Naive B cell (primary cell): ENCODE measurements around the gene EXOC2. TPM values are rescaled to one million over a fixed set of nuclear protein-coding genes. Genes with fewer than 3 reads are reported as not detected.
"Not testable (repeated sequence)": the region's sequence is repeated elsewhere in the genome, so short reads cannot be mapped to it uniquely, and the experiment has no call there.

Source experiments
- ATAC-seq, 2 donors: fragments of 150-1000 bp; cut with Tn5 transposase; 2 replicates each; pipeline ENCODE4 v1.10.0; 2021; ENCODE audit warnings: low read depth in 2 of 2, mild to moderate bottlenecking in 2 of 2, moderate library complexity in 2 of 2
- DNase-seq: peaks from one replicate; pipeline ENCODE4 v3.0.0; 2022
- H3K27ac Mint-ChIP-seq, 6 donors: one replicate each; pipeline ENCODE4 v1.8.0; 2020 to 2022; ENCODE audit warnings: mild to moderate bottlenecking in 6 of 6, mixed read lengths in 6 of 6, moderate library complexity in 5 of 6, inconsistent platforms in 2 of 6
- H3K27me3 Mint-ChIP-seq, 3 donors: one replicate each; pipeline ENCODE4 v1.8.0; 2021 to 2022; ENCODE audit warnings: mixed read lengths in 3 of 3, mild to moderate bottlenecking in 1 of 3
- H3K36me3 Mint-ChIP-seq, 2 donors: one replicate each; pipeline ENCODE4 v1.8.0; 2020 to 2022; ENCODE audit warnings: mixed read lengths in 2 of 2, inconsistent platforms in 1 of 2, mild to moderate bottlenecking in 1 of 2
- H3K4me1 Mint-ChIP-seq, 3 donors: one replicate each; pipeline ENCODE4 v1.8.0; 2020 to 2022; ENCODE audit warnings: mixed read lengths in 3 of 3, inconsistent platforms in 1 of 3, mild to moderate bottlenecking in 1 of 3, moderate library complexity in 1 of 3
- H3K4me3 Mint-ChIP-seq, 8 donors: one replicate each; pipeline ENCODE4 v1.8.0; 2020 to 2022; ENCODE audit warnings: mild to moderate bottlenecking in 8 of 8, mixed read lengths in 8 of 8, moderate library complexity in 8 of 8, inconsistent platforms in 2 of 8
- H3K9me3 Mint-ChIP-seq, 7 donors: one replicate each; pipeline ENCODE4 v1.8.0; 2020 to 2022; ENCODE audit warnings: mixed read lengths in 7 of 7, mild to moderate bottlenecking in 5 of 7, inconsistent platforms in 2 of 7, moderate library complexity in 1 of 7
- polyA plus RNA-seq, 6 donors: library from polyadenylated mRNA; unstranded; fragments of 300-500 nt; fragmentation: Illumina TruSeq; gene quantifications; one replicate each; pipeline ENCODE4 v1.2.3, GENCODE V29; 2021; ENCODE audit warnings: low read depth in 6 of 6

EXOC2 gene
- polyA plus RNA-seq, 6 donors from 2014 or later: 18.0 to 34.8 (median 28.6) TPM

DNA sequence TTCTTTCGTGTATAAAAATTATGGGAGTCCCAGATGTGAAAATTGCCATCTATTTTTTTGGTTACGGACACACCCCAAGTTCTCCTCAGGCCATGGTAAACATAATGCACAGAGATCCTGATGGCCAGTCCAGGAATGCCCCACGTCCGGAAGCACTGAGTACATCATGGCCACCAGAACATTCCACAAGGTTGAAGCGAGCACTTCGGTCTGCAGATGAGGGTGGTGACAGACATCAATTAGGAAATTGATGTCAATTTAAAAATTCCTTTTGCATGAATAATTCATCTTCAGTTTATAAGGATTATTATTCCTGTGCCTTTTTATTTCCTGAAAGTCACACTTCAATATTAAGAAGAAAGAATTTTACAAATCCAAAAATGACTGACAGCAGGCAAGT, 13.2 kb upstream of the EXOC2 start:
- Mint-ChIP-seq H3K9me3 (peaks cover 0 to 3% (median 0%) of the 10 kb centered on the region in 7 donors), H3K36me3 (no peaks in the 10 kb centered on the region), H3K4me1 (peaks cover 9 to 15% (median 9%) of the 10 kb centered on the region in 3 donors), H3K27me3 (peaks cover 0 to 8% (median 5%) of the 10 kb centered on the region in 3 donors), H3K27ac (no peak overlapping the region), H3K4me3 (no peak overlapping the region)
- ATAC-seq (no peak), DNase-seq (no peak)

DNA sequence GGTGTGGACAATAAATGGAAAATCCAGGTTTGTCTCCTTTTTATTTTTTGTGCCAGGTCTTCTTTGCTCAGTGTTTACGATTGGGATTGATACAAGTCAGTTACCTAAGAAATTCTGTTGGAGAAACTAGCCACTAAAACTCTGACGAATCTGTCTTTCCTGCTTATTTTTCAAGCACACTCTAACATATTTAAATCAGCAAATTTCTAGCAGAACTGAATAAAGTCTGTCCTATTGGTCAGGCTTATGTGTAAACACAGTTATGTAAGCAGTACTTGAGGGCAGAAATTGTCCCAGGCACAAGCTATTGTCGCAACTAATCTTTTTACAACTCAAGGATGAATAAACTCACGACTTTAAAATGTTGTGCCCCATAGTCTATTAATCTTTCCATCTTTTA, 12.1 kb upstream of the EXOC2 start:
- no peak overlapping the region for H3K27ac Mint-ChIP-seq
- no peak for ATAC-seq
- H3K4me3 Mint-ChIP-seq: no peak overlapping the region
- DNase-seq: no peak
- peaks cover 0 to 8% (median 8%) of the 10 kb centered on the region in 3 donors for H3K27me3 Mint-ChIP-seq
- peaks cover 2 to 4% (median 3%) of the 10 kb centered on the region in 3 donors for H3K4me1 Mint-ChIP-seq
- peaks cover 0 to 3% (median 0%) of the 10 kb centered on the region in 7 donors for H3K9me3 Mint-ChIP-seq
- no peaks in the 10 kb centered on the region for H3K36me3 Mint-ChIP-seq

DNA sequence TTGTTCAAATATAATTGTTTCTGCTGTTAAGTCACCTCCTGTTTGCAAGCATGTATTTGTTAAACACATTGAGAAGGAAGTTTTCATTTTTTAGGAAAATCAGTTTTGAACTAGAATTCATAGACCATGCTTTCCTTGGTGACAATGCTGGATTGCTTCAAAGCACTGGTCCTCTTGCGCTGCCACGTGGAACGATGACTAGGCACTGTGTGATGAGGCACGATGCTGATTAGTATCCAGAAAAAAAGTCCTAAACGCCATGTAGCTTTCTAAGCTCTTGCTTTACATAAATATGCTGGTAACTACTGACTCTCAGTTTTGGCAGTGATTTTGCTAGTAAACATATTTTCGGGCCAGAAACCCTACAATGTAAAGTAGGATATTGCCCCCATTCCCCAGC, 11.1 kb upstream of the EXOC2 start:
- Mint-ChIP-seq H3K9me3 (peaks cover 0 to 3% (median 0%) of the 10 kb centered on the region in 7 donors), H3K27me3 (peaks cover 0 to 8% (median 8%) of the 10 kb centered on the region in 3 donors), H3K36me3 (no peaks in the 10 kb centered on the region), H3K4me1 (no peaks in the 10 kb centered on the region), H3K27ac (no peak overlapping the region), H3K4me3 (no peak overlapping the region)
- DNase-seq: no peak
- ATAC-seq: no peak

DNA sequence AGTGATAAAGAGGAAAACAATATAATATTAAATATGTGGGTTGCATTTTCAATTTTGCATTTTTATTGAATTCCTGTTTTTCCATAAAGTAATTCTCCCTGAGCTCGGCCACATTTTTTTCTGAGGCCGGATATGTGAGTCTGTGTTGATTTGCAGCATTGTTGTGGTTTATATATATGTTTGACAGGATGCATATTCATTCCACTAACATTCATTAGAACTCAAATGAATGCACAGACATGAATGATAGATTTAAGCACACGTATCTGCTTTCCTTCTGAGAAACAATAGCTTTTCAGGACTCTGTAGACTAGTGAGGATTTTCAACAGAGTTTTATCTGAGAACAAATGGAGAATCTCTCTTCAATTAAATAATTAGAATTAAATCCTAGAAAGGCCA, 10.6 kb upstream of the EXOC2 start:
- H3K27me3 Mint-ChIP-seq: peaks cover 0 to 8% (median 8%) of the 10 kb centered on the region in 3 donors
- no peaks in the 10 kb centered on the region for H3K4me1 Mint-ChIP-seq
- no peak overlapping the region for H3K4me3 Mint-ChIP-seq
- peaks cover 0 to 3% (median 0%) of the 10 kb centered on the region in 7 donors for H3K9me3 Mint-ChIP-seq
- H3K27ac Mint-ChIP-seq: no peak overlapping the region
- ATAC-seq (no peak), DNase-seq (no peak)
- H3K36me3 Mint-ChIP-seq: no peaks in the 10 kb centered on the region

DNA sequence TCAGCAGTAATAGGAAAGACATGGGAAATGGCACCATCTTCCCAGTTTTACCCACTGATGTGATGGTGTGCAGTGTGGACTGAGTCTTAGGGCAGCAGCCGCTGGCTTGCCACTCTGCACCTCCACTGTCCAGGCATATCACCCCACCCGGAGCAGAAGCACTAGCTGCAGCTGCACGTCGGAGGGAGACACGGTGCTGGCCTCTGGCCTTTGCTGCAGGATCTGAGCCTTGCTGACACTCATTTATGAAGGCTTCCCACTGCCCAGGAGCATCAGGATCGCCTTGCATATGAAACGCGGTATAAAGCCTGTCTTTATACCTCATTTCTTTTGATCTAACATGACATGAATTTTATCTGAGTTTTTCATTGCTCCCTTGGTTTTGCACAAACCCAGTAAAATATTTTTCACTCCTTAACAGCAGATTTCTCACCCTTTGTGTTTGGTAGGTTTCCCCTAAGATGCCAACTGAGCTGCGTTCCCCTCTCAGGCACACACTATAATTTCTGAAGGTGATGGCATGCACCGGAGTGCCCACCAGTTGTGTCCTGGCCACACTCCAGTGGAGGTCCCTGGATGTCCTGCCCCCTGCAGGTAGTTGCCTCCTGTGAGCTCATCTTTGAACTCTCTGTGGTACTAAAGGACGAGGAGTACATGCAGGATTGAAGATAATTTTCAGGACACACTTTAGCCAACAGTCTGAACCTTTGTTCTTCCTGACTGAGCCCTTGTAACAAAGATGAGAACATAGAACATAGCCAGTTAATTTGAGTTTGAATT, 9.0 kb upstream of the EXOC2 start:
- Mint-ChIP-seq H3K4me1 (no peaks in the 10 kb centered on the region), H3K9me3 (no peaks in the 10 kb centered on the region), H3K27ac (no peak overlapping the region), H3K27me3 (peaks cover 0 to 8% (median 2%) of the 10 kb centered on the region in 3 donors), H3K4me3 (no peak overlapping the region), H3K36me3 (no peaks in the 10 kb centered on the region)
- ATAC-seq (no peak), DNase-seq (no peak)

DNA sequence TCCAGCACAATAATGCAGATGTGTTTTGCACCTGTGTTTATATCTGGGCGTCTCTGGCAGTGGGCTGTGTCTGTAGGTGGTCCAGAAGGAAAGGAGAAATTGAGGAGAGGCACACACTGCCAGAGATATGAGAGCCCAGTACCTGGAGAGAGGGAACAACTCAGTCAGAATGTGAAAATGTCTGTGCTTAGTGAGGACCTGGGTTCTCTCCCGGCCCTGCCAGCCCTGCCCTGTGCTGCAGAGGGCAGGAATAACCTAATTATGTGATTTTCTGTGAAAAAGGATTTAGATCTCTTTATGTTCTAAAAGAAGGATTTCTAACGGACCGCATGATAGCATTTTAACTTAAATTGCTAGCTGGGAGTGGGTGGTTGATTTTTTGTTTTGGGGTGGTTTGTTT, 8.3 kb upstream of the EXOC2 start:
- Mint-ChIP-seq H3K27ac (peak overlapping the region in 1 of 6 donors; percentile 64), H3K27me3 (peaks cover 0 to 8% (median 0%) of the 10 kb centered on the region in 3 donors), H3K4me3 (no peak overlapping the region), H3K4me1 (no peaks in the 10 kb centered on the region), H3K9me3 (no peaks in the 10 kb centered on the region), H3K36me3 (no peaks in the 10 kb centered on the region)
- DNase-seq (no peak), ATAC-seq (no peak)

DNA sequence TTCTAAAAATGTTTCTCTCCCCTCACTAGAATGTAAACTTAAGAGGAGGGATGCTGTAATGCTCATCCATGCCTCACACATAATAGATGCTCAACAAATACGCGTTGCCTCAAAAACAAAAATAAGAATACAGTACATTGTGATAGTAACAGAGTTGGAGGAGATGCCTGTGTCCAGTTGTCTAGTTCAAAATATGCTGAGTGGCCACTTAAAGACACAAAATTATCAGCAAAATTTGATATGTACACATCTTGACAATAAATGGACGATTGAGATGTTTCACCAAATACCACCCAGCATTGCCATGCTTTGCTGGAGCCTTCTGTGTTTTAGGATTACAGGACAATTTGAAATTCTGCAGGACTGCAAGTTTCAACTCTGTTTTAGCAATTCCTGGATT, 7.6 kb upstream of the EXOC2 start:
- H3K4me1 Mint-ChIP-seq: no peaks in the 10 kb centered on the region

DNA sequence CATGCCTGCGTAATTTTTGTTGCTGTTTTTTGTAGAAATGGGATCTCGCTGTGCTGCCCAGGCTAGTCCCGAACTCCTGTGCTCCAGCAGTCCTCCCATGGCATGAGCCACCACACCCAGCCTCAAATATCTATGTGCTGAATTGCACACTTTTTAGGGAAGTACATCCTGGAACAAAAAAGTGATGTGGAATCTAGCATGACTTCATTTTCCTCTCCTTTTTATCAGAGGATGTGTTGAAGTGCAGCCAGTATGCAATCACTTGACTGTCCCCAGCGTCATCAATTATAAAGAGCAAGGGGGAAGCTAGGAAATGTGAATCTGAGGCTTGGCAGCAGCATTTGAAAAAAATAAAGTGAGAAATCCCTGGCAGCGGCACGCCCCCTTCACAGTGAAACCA, 6.4 kb upstream of the EXOC2 start:
- Mint-ChIP-seq H3K27ac (no peak overlapping the region), H3K27me3 (peaks cover 0 to 8% (median 0%) of the 10 kb centered on the region in 3 donors), H3K4me3 (no peak overlapping the region), H3K4me1 (no peaks in the 10 kb centered on the region), H3K9me3 (peaks cover 0 to 1% (median 0%) of the 10 kb centered on the region in 7 donors), H3K36me3 (no peaks in the 10 kb centered on the region)
- DNase-seq (no peak), ATAC-seq (no peak)

More for the DNA sequence above, 7.6 kb upstream of the EXOC2 start:
- Mint-ChIP-seq H3K27ac (no peak overlapping the region), H3K27me3 (peaks cover 0 to 8% (median 0%) of the 10 kb centered on the region in 3 donors), H3K4me3 (no peak overlapping the region), H3K36me3 (no peaks in the 10 kb centered on the region), H3K9me3 (no peaks in the 10 kb centered on the region)
- ATAC-seq (no peak), DNase-seq (no peak)

DNA sequence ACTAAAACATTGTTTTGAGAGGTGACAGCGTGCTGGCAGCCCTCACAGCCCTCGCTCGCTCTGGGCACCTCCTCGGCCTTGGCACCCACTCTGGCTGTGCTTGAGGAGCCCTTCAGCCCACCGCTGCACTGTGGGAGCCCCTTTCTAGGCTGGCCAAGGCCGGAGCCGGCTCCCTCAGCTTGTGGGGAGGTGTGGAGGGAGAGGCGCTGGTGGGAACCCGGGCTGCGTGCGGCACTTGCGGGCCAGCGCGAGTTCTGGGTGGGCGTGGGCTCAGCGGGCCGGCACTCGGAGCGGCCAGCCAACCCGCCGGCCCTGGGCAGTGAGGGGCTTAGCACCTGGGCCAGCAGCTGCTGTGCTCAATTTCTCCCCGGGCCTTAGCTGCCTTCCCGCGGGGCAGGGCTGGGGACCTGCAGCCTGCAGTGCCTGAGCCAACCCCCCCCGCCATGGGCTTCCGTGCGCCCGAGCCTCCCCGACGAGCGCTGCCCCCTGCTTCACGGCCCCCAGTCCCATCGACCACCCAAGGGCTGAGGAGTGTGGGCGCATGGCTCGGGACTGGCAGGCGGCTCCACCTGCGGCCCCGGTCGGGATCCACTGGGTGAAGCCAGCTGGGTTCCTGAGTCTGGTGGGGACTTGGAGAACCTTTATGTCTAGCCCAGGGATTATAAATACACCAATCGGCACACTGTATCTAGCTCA, 1.6 kb upstream of the EXOC2 start:
- not testable (repeated sequence) for H3K27me3 Mint-ChIP-seq, H3K9me3 Mint-ChIP-seq, H3K27ac Mint-ChIP-seq, ATAC-seq, H3K36me3 Mint-ChIP-seq, DNase-seq
- H3K4me3 Mint-ChIP-seq: peak overlapping the region in 4 of 8 donors; percentile 83 to 94 (median 93)
- peaks cover 19 to 26% (median 26%) of the 10 kb centered on the region in 3 donors for H3K4me1 Mint-ChIP-seq

DNA sequence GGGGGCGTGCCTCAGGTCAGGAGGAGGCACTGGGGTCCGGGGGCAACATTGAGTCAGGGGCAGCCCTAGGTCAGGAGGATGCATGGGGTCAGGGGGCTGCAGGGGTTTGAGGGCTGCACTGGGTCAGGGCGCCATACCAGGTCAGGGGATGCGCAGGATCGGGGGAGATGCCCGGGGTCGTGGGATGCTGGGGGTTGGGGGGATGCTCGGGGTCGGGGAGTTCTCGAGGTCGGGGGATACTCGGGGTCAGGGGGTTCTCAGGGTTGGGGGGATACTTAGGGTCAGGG, 727 bp upstream of the EXOC2 start:
- ATAC-seq: no peak
- Mint-ChIP-seq H3K27ac (peak overlapping the region in 2 of 6 donors; percentile 38 to 66), H3K27me3 (no peaks in the 10 kb centered on the region), H3K9me3 (peaks cover 0 to 1% (median 0%) of the 10 kb centered on the region in 7 donors), H3K4me1 (peaks cover 19 to 32% (median 26%) of the 10 kb centered on the region in 3 donors), H3K36me3 (no peaks in the 10 kb centered on the region), H3K4me3 (peak overlapping the region; percentile 91 to 97 (median 94))
- no peak for DNase-seq

DNA sequence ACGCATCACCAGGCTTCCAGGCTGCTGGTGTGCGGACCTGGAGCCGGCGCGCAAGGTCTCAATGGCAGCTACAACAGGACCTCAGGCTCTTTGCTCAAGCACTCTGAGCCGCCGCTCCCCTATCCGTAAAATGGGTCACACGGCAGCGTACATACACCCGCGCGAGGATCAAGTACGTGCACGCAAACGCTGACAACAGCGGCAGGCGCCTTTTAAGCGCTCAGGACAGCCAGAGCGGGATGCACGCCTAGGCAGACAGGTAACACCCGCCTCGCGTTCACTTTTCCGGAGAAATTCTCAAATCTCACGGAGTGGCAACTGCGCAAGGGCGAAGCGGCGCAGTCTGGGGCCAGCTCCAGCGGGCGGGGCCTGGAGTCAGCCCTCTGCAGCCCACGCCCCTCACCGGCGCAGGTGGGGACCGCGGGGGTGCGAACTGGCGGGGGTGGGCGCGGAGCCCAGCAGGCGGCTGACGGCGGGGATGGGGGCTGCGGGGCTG, 535 bp downstream of the EXOC2 start:
- no peaks in the 10 kb centered on the region for H3K36me3 Mint-ChIP-seq
- H3K4me1 Mint-ChIP-seq: peaks cover 19 to 32% (median 26%) of the 10 kb centered on the region in 3 donors
- peak; percentile 86 to 88 for ATAC-seq

DNA sequence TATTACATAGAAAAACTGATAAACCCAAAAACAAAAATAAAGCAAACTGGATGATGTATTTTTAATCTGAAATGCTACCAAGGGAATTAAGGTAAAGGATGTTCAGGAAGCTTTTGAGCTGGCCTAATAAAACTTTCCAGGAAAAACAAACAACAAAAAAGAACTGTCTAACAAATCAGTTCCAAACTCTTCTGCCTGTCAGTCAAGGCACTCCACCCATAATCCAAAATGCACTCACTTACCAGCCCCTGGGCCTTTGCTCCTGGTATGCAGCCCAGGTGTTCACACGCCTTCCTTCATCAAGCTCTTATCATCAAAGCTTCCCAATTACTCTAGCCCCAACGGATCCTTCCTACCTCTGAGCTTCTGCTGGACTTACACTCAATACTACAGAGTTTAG, 3.7 kb downstream of the EXOC2 start:
- Mint-ChIP-seq H3K4me1 (peaks cover 30 to 43% (median 43%) of the 10 kb centered on the region in 3 donors), H3K9me3 (no peaks in the 10 kb centered on the region), H3K27ac (peak overlapping the region in 1 of 6 donors; percentile 74), H3K36me3 (no peaks in the 10 kb centered on the region), H3K4me3 (no peak overlapping the region), H3K27me3 (no peaks in the 10 kb centered on the region)
- DNase-seq (no peak), ATAC-seq (no peak)

More for the DNA sequence above, 535 bp downstream of the EXOC2 start:
- peak overlapping the region; percentile 77 to 97 (median 92) for H3K27ac Mint-ChIP-seq
- no peaks in the 10 kb centered on the region for H3K27me3 Mint-ChIP-seq
- H3K4me3 Mint-ChIP-seq: peak overlapping the region; percentile 91 to 98 (median 94)
- peaks cover 0 to 1% (median 0%) of the 10 kb centered on the region in 7 donors for H3K9me3 Mint-ChIP-seq
- DNase-seq: peak; percentile 68

DNA sequence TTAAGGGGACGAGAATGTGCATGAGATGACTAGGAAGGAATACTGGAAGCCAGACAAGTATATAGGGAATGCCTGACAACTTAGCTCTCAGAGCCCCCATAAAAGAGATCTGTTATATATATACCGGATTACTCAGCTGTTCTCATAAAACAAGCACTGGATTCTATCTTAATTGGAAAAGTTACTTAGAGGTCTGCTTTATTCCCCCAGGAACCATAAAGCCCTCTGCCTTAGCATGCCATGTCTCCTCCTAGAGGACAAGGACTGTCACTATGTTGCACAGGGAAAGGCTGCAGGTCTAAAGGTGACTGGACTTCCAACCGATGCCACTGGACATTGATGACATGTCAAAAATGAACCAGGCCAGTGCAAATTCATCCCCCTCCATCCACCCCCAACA, 6.4 kb downstream of the EXOC2 start:
- DNase-seq (no peak), ATAC-seq (no peak)
- Mint-ChIP-seq H3K9me3 (no peaks in the 10 kb centered on the region), H3K36me3 (no peaks in the 10 kb centered on the region), H3K27me3 (no peaks in the 10 kb centered on the region), H3K4me3 (no peak overlapping the region), H3K27ac (no peak overlapping the region), H3K4me1 (peaks cover 32 to 49% (median 33%) of the 10 kb centered on the region in 3 donors)
